Right atrium auricular region (tissue), 2 donors: ENCODE data around the gene GADL1. TPM values are rescaled to one million over a fixed set of nuclear protein-coding genes. Genes with fewer than 3 reads are reported as not detected.

Experiments used
- DNase-seq: peaks from one replicate; pipeline ENCODE4 v3.0.0-alpha.2; 2019; ENCODE audit warnings: low spot score
- H3K27ac ChIP-seq, 2 donors: fragments of 200-600 bp; sonication (generic); 1 replicate in 1 of 2; 2 replicates in 1 of 2; pipeline ENCODE4 v1.5.1; 2016 to 2019
- H3K27me3 ChIP-seq, 2 donors: fragments of 200-600 bp; sonication (generic); one replicate each; pipeline versions ENCODE4 v1.5.1 to v1.6.0; 2017 to 2019
- H3K36me3 ChIP-seq: fragments of 200-600 bp; sonication (generic); one replicate; pipeline ENCODE4 v1.5.1; 2016
- H3K4me1 ChIP-seq, 2 donors: fragments of 200-600 bp; sonication (generic); one replicate each; pipeline versions ENCODE4 v1.5.1 to v1.6.0; 2017 to 2019
- H3K4me3 ChIP-seq, 2 donors: fragments of 200-600 bp; sonication (generic); 1 replicate in 1 of 2; 2 replicates in 1 of 2; pipeline ENCODE4 v1.5.1; 2017 to 2019; ENCODE audit warnings: mild to moderate bottlenecking in 1 of 2, moderate library complexity in 1 of 2
- H3K9me3 ChIP-seq, 2 donors: fragments of 200-600 bp; sonication (generic); one replicate each; pipeline ENCODE4 v1.5.1; 2019
- total RNA-seq, 2 donors: library from RNA; depleted of rRNA; stranded (reverse); fragments of >200 nt; gene quantifications; one replicate each; pipeline ENCODE4 v1.1.0, GENCODE V29; 2016
- TF ChIP-seq, protein P1 (sequence below), 2 donors: fragments of 200-600 bp; sonication (generic); IDR thresholded peaks; one replicate each; pipeline ENCODE4 v1.5.1; 2019; ENCODE audit warnings: antibody characterized with exemption in 2 of 2

GADL1 gene
- total RNA-seq, 2 donors from 2014 or later: not detected

DNA sequence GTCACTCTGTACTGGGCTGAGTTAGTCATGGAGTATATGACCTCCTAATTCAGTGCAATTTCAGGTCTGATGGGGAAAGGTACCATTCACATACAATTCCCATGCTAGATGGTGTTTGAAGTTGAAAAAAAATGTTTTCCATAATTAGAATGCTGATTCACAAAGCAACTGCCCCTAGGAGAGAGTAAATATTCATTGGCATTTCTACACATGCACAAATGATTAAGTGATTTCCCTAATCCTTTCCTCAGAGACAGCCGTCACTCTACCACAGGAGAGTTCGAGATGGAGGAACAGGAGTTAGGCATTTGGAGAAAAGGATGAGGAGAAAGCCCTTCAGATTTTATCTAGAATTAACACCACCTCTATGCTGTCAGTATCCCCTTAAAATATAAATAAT, 32.5 kb downstream of the GADL1 start:
- DNase-seq: no peak
- Histone ChIP-seq H3K27me3 (no peaks in the 10 kb centered on the region), H3K9me3 (no peaks in the 10 kb centered on the region)

DNA sequence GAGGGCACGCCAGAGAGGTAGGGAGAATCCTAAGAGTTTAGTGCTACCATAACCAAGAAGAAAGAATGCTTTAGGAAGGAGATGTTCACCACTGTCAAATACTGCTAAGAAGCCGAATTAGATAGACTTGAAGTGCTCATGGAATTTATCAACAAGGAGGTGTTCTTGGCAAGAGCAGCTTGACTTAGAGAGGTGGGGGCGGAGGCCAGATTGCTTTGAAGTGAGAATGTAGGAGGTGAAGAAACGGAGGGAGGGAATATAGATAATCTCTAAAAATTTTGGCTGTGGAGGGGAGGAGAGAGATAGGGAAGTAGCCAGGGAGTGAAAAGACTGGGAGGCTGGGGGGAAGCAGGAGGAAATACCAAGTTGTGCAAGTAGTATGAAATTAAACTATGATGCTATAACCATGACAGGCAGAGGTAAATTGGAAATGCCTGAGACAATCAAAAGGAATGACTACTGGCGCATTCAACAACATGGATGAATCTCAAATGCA, 35.5 kb downstream of the GADL1 start:
- Histone ChIP-seq H3K36me3 (no peaks in the 10 kb centered on the region), H3K27ac (no peak overlapping the region), H3K4me1 (no peaks in the 10 kb centered on the region), H3K27me3 (no peaks in the 10 kb centered on the region), H3K4me3 (no peak overlapping the region), H3K9me3 (no peaks in the 10 kb centered on the region)
- TF ChIP-seq, protein P1, sequence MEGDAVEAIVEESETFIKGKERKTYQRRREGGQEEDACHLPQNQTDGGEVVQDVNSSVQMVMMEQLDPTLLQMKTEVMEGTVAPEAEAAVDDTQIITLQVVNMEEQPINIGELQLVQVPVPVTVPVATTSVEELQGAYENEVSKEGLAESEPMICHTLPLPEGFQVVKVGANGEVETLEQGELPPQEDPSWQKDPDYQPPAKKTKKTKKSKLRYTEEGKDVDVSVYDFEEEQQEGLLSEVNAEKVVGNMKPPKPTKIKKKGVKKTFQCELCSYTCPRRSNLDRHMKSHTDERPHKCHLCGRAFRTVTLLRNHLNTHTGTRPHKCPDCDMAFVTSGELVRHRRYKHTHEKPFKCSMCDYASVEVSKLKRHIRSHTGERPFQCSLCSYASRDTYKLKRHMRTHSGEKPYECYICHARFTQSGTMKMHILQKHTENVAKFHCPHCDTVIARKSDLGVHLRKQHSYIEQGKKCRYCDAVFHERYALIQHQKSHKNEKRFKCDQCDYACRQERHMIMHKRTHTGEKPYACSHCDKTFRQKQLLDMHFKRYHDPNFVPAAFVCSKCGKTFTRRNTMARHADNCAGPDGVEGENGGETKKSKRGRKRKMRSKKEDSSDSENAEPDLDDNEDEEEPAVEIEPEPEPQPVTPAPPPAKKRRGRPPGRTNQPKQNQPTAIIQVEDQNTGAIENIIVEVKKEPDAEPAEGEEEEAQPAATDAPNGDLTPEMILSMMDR (IDR thresholded peaks at IDR 0.05): no peak
- DNase-seq: no peak

More for the DNA sequence above, 32.5 kb downstream of the GADL1 start:
- H3K27ac ChIP-seq: no peak overlapping the region
- no peaks in the 10 kb centered on the region for H3K4me1 ChIP-seq
- TF ChIP-seq, protein P1 (IDR thresholded peaks at IDR 0.05): no peak
- no peak overlapping the region for H3K4me3 ChIP-seq
- no peaks in the 10 kb centered on the region for H3K36me3 ChIP-seq

DNA sequence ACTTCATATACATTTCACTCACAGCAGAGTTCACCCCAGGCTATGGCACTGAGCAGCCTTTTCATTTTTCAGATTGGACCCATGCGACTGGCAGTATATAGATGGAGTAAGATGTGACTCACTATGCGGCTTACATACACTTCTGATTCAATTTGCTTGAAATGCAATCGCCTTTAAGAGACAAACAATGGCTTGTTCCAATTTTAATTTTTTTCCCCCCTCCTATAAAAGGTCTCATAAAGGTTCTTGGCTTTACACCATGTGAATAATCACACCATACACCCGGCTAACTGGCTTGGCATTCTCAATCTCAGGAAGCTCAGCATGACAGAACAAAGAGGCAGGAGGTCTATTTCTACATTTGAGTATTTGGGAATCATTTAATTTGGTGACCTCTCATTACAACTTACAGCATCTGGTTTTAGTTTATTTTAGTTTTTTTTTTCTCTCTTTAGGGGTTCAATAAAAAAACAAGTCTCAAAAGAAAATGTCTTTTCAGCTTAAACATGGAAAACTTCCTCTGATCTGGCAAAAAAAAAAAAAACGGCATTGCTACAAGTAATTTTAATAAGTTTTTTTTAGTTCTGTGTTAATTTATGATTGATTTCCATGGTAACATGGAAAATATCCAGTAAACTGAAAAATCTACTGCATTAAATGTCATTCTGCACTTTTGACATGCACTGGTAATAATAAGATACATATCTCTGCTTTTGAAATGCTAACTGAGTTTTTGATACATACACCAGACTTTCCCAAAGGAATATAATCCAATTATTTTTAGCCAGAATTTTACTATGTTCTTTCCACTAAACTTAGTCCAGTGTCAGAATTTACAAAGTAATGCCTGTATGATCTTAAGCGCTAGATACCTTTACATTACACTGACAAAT, 38.8 kb downstream of the GADL1 start:
- Histone ChIP-seq H3K27me3 (no peaks in the 10 kb centered on the region), H3K4me3 (no peak overlapping the region), H3K36me3 (no peaks in the 10 kb centered on the region), H3K9me3 (no peaks in the 10 kb centered on the region), H3K4me1 (no peaks in the 10 kb centered on the region), H3K27ac (no peak overlapping the region)
- TF ChIP-seq, protein P1 (IDR thresholded peaks at IDR 0.05): no peak
- no peak for DNase-seq

DNA sequence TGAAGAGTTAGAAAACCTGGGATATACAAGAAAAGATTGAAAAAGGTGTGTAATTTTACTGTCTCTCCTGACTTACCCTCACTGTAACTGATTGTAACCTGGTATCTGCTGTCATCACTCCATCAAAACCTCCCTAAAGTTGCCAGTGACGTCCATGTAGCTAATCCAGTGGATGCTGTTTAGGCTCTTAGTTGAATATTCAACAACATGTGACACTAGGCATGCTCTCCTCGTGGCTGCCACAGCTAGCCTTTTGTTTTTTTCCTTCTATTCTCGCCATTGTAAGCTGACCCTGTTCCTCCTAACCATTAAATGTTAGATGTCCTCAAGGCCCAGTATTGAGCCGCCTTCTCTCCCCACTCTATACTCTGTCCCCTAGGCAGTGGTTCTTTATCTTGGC, 41.6 kb downstream of the GADL1 start:
- no peak for DNase-seq
- Histone ChIP-seq H3K27me3 (no peaks in the 10 kb centered on the region), H3K27ac (no peak overlapping the region), H3K9me3 (no peaks in the 10 kb centered on the region), H3K4me1 (peaks cover 0 to 4% of the 10 kb centered on the region in 2 donors), H3K4me3 (no peak overlapping the region), H3K36me3 (no peaks in the 10 kb centered on the region)
- TF ChIP-seq, protein P1 (IDR thresholded peaks at IDR 0.05): no peak

- DNase-seq: no peak
- Histone ChIP-seq H3K4me3 (no peak overlapping the region), H3K9me3 (no peaks in the 10 kb centered on the region), H3K27me3 (no peaks in the 10 kb centered on the region), H3K36me3 (no peaks in the 10 kb centered on the region), H3K27ac (no peak overlapping the region), H3K4me1 (peaks cover 0 to 5% of the 10 kb centered on the region in 2 donors)
- TF ChIP-seq, protein P1 (IDR thresholded peaks at IDR 0.05): no peak
Measured at GRCh38 chr3:30848087-30848779, 46.2 kb downstream of the GADL1 start.
